Stimulated activated CD4-positive, alpha-beta T cell treated with anti-CD3 and anti-CD28 coated beads, TNF-alpha, amount 100 ng/mL, for 48 hours (primary cell): ENCODE data around the gene ST3GAL5.
"Not testable (repeated sequence)": the region's sequence is repeated elsewhere in the genome, so short reads cannot be mapped to it uniquely, and the experiment has no call there.

ENCODE experiments used
- DNase-seq, 3 donors: peaks; one replicate each; pipeline ENCODE4 v3.0.0-alpha.2; 2020; ENCODE audit warnings: low read depth in 3 of 3

Gene ST3GAL5

GRCh38 chr2:85888684-85889626 is at the start of gene ST3GAL5:
Gene ST3GAL5 (minus strand): TSS chr2:85888990. CDS start chr2:85888905, 85 bp downstream.
- DNase-seq = peak; percentile 73 to 91 (median 75)

GRCh38 chr2:85938456-85938855 is 49.7 kb upstream of the ST3GAL5 start:
- DNase-seq = no peak

DNA sequence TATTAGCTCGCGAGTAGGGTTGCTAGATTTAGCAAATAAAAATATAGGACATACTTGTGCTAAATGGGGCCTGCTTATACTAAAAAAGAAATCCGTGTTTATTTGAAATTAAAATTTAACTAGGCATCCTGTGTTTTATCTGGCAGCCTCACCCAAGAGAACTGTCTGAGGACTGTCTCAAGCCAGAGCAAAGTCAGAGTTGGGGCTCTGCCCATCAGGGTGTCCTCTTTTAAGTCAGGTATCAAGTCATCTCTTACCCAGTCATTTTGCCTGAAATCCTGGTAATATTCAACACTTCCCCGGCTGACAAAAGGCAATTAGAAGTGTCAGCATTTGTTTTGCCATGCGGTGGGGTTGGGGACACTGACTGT is 48.3 kb upstream of the ST3GAL5 start:
- no peak for DNase-seq

- no peak for DNase-seq
These were observed 47.8 kb upstream of the ST3GAL5 start for GRCh38 chr2:85936421-85937068.

DNA sequence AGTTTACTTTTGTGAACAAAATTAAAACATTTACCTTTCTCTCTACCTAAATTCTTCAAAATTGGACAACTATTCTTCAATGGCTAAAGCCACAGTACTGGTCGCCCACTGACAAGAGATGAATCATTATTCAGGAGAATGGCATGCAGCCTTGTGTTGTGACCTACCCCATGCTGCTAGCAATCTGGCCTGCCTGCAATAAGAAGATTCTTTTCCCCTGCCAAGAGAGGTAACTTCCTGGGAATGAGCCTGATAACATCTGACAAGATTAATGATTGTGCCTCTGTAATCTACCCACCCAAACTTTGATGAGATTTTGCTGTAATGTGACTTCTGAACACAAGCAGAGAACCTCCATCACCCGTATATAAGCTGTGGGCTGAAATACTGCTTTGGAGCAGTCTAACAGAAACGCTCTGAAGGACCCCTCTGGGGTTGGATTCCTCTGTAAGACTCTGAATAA is 47.0 kb upstream of the ST3GAL5 start:
- DNase-seq = no peak

GRCh38 chr2:85935170-85935745 is 46.5 kb upstream of the ST3GAL5 start:
- DNase-seq = no peak

DNA sequence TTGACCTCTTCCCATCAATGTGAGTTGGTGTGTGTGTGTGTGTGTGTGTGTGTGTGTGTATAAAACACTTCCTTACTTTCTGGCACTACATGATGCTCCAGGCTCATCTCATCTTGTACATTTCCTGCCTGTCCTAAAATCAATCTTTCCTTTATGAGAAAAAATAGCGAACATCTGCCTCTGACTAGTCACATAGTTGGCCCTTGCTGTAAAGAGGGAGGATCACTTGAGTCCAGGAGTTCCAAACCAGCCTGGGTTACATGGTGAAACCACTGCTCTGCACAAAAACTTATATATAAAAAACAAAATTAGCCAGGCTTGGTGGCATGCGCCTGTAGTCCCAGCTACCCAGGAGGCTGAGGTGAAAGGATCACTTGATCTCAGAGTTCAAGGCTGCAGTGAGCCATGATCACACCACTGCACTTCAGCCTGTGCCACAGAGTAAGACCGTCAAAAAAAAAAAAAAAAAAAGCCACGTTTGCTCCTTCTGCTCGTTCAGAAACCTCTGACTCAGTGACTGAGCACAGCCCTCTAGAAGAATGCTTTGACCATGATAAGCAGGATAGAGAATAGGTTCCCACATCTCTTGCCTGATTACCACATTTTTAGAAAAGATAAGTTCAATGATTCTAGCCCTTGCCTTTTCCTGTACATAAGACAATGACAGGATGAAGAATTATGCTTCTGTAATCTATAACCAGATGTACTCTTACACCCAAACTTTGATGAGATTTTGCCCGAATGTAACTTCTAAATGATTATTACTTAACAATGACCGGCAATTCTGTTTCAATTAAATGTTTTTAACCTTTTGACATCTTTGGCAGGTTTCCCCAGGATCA is 45.2 kb upstream of the ST3GAL5 start:
- no peak for DNase-seq

- DNase-seq = not testable (repeated sequence)
These were observed 42.4 kb upstream of the ST3GAL5 start for GRCh38 chr2:85931151-85931550.

DNA sequence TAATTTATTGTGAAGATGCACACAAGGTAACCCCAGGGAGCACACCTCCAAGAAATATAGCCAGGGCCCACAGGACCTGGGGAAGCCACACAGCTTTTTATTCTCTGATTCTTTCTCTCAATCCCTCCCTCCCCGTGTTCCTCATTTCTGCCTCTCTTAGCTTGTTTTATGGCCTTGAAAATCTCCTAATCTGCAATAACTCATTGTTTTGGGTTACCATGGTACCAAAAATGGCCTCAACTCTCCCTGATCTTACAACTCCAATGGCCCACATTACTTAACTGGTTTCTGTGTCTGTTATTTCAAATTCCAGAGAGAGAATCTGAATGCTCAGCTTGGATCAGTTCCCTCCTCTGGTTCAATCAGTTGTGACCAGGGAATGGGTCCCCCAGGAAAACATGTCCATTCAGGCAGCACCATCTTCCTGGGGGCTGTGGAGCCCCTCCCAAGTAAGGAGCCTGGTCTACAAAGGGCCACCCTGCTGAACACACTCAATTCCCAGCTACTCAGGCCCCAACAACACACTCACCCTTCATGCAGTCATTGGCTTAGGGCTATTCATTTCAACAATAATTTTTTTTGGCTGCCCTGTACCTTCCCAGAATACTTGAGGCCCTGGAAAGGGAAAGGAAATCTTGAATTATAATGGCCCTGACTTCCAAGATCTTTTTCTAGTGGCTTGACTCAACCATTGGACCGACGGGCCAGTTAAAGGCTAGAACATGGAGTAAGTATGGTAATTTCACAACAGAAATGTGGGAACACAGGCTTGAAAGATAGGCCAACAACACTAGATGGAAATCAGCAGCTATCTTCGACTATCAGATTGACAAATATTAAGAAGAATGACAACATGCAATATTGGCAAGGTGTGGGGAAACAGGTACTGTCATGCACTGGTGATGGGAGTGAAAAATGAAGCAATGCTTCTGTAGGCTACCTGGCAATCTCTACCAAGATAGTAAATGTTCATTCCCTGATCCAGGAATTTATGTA is 41.6 kb upstream of the ST3GAL5 start:
- no peak for DNase-seq

DNA sequence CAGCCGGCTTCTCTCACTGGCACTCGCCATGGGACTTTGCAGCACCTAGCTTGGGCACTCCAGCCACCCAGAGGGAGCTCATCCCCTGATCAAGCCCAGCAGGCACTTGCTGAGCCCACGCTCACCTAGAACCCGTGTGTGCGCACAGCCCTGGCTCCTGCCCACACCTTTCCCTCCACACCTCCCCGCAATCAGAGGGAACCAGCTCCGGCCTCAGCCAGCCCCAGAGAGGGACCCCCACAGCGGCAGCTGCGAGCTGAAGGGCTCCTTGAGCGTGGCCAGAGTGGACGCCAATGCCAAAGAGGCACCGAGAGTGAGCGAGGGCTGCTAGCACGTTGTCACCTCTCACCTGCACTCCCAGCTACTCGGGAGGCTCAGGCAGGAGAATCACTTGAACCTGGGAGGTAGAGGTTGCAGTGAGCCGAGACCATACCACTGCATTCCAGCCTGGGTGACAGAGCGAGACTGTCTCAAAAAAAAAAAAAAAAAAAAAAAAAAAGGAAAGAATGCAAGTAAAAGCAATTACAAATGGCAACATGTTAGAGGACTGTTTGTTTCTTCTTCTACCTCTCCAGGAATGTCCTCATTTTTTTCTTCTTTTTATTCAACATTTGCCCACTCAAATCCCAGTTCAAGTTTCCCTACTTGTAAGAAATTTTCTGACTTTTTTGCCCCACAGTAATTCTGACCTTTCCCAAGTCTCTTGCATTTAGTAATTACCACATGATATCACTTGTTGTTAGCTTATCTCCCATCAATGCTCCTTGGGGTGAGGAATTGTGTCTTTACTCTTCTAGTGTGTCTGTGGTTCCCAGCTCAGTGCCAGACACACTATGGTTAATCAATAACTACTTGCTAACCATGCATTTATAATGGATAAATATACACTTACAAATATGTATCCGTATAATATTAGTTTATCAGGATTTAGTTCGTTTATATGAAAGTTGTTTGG is 40.6 kb upstream of the ST3GAL5 start:
- DNase-seq = no peak

DNA sequence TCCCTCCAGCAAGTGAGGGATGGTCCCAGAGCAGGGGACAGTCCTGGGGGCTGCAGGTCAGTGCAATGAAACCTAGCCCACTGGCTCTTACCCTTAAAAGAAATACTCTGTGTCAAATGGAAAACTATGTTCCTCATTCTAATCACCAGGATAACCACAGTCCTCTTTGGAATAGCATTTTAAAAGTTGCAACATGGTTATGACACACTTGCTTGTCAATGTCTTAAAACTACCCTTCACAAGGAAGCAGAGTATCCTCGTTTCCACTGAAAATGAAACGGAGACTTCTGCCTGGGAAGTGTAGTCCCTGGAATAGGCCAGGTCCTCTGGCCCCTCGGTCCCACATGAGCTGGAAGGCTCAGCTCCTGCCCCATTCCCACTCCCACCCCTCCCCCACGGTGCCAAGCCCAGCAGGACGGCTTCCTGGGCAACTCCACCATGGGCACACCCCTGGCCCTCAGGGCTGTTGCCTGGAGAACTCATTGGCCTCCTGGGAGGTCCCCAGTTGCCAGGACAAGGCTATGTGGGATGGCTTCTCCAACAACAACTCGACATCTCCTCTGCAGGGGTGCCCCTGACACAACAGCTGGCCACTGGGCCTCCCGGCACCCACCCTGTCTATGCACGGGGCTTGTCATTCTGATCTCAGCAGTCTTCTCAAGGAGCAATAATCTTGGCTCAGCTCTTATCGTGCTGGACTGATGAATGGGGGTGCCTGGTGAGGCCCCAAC is 38.3 kb upstream of the ST3GAL5 start:
- no peak for DNase-seq

DNA sequence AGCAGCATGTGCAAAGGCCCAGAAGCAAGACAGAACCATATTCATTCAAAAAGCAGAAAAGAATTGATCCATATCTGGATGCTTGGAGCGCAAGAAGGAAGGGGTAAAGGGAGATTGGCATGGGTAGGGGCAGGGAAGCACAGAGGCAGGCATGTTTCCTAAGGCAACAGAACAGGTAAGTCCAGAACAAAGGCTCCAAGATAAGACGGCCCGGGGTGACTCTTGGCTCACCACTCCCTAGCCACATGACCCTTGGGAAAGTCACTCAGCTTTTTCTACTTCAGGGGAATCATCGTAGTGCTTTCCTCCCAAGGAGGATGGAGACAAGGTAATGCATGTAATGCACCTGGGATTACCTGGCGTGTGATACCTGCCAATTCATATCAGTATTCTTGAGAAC is 37.7 kb upstream of the ST3GAL5 start:
- DNase-seq = no peak

GRCh38 chr2:85925216-85925671 is 36.5 kb upstream of the ST3GAL5 start:
- no peak for DNase-seq

DNA sequence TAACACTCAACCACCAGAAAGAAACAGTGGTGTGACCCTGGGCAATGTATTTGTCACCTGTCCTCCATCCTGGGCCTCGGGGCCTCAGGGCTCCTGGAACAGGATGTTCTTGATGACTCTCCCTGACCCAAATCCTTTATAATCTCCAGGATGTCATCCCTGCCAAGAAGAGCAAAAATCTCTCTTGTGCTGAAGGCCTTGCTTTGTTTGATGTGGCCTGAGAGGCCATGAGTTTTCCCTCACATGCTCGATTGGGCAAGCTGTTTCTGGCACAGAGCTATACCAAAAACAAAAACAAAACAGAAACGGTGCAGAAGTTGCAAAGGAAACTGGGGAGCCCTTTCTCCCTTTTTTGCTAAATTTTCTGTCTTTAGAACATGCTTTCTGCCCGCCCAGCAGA is 35.7 kb upstream of the ST3GAL5 start:
- DNase-seq = no peak

GRCh38 chr2:85922199-85922598 is 33.4 kb upstream of the ST3GAL5 start:
- no peak for DNase-seq

DNA sequence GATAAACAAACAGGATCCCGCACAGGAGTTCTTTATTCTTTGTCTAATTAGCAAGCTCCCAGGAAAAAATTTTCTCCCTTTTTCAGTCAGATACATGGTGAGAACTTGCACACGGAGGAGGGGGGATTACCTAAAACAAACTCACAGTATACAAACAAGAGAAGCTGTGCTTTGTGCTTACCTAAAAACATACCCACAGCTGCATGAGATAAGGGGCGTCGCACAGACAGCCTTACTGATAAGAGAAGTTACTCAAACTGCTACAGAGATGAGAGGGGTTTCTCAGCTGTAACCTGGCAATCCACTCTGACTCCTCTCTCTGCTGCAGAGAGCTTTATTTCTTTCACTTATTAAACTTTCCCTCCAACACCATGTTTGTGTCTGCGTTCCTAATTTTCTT is 32.9 kb upstream of the ST3GAL5 start:
- DNase-seq = no peak

- DNase-seq = no peak
These were observed 32.2 kb upstream of the ST3GAL5 start for GRCh38 chr2:85920810-85921545.
